ENCODE measurements around the gene CHCHD3.
"Not testable (repeated sequence)": the region's sequence is repeated elsewhere in the genome, so short reads cannot be mapped to it uniquely, and the experiment has no call there.

Gene CHCHD3

DNA sequence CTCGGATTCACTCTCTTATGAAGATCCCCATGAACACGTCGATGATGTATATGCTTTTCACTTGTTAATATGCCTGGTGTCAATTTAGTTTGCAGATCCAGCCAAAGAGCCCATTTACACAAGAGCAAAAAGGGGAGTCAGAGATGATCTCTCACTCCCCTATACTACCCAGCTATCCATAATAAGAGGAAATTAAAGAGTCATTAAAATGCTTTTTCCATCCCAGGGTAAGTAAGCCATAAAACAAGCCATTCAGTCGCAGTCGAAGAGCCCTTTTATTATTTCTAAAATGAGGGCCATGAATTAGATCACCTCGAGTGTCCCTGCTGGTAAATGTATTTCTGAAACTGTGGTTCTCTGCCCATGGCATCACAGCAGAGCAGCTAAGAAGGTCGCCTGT is 41.2 kb downstream of the CHCHD3 start:
- no peak for DNase-seq

DNA sequence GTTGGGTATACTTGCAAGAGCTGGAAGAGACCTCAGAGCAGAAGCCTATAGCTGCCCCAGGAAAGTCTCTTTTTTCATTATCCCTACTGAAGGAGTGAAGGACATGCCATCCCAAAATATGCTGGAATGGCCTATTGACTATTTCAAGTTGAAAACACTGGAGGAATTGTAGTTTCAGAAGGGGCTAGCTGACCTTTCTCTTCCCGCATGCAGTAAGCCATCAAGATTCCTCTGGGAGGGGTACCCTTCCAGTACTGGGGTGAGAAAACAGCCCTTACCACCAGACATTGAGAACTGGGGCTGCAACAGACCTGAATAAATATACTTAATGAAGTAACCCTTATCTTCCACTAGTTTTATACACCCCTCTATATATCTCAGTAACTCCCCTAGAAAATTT is 41.7 kb downstream of the CHCHD3 start:
- DNase-seq = no peak

DNA sequence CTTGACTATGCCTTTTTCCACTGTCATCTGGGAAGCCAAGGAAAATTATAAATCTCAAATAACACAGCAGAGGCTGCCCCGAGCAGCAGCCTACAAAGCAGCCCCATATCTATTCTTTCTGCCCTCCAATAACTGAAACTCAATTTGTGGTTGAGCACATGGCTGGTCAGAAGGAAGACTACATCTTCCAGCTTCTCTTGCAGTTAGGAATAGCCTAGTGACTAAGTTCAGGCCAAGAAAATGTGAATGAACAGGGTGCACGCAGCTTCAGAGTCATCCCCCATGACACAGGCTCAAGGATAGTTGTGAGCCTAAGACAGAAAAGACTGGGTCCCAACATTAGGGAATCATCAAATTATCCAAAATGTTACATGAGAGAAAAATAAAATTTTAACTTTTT is 42.3 kb downstream of the CHCHD3 start:
- no peak for DNase-seq

DNA sequence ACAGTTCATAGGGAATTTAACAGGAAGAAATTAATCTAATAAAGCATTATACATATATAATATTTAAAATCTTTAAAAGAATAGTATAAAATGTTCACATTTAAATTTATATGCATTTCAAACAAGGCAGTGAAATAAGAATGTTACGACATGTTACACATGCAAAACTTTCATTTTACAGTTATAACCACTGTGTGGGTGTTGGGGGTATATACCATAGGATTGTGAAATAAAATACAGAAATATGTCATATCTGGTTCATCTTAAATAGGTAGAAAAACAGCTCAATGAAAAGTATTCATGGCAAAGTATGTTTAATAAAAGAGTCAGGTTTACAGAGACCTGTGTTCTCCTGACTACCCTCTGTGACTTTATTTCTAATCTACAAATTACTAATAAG is 45.6 kb downstream of the CHCHD3 start:
- no peak for DNase-seq

DNA sequence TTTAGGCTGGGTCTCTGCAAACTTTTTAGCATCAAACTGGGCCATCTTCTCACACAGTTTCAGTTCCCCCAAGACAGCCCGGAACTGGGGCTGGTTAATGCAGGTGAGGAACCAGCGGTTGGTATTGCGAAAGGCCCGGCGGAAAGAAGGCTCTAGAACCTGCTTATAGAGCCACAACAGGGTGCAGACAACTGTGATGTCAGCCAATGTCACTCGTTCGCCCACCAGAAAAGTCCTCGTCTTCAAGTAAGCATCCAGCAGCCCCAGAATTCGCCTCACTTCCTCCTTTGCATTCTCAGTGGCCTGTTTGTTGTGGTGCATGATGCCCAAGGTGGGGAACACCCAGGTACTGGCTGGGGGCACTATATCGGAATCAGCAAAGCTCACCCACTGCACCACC is 46.6 kb downstream of the CHCHD3 start:
- not testable (repeated sequence) for DNase-seq

DNA sequence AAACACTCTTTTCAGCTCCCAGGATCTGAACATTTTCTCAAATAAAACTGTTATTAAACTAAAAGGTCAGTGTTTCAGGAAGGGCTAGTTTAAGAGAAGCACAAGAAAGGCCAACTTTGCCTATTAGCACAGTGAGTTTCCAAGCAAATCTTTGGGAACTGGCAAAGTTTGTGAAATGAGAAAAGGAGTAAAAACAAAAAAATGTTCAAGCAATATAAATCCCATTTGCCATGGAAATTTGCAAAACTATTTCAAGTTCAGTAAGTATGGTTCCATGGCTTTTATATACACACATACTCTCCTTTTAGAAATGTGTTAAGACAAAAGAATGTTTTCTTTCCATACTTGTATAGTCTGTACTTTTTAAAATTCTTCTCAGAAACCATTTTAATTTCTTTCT is 51.5 kb downstream of the CHCHD3 start:
- no peak for DNase-seq

DNA sequence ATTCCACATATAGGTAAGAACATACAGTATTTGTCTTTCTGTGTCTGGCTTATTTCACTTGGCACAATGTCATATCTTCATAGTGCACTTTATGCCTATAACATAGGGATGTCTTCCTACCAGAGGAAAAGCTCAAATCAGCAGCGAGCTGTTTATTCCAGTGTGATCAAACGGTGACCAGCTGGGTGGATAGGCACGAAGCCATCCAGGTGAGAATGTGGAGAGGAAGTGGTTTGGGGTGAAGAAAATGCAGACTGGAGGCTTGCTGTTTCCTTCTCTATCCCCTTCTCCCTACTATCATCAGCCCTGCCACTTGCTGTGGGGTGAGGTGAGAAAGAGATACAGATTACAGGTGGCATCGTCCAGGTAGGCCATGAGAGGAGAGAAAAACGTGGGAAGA is 52.4 kb downstream of the CHCHD3 start:
- DNase-seq = no peak

DNA sequence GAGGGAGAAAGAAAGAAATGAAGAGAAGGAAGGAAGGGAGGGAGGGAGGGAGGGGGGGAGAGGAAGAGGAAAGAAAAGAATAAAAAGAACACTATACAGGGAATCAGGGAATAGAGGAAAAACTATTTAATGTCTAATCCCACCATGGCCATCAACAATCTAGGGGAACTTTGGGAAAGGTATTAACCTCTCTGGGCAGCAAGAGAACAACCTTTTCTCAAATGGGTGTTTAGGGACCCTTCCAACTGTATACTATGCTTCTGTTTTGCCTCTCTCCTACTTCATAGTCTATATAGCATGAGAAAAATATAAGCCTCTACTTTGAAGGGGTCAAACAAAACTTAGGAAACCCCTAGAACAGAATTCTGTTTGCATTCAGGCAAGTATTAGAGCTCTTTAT is 54.5 kb downstream of the CHCHD3 start:
- DNase-seq = no peak

DNA sequence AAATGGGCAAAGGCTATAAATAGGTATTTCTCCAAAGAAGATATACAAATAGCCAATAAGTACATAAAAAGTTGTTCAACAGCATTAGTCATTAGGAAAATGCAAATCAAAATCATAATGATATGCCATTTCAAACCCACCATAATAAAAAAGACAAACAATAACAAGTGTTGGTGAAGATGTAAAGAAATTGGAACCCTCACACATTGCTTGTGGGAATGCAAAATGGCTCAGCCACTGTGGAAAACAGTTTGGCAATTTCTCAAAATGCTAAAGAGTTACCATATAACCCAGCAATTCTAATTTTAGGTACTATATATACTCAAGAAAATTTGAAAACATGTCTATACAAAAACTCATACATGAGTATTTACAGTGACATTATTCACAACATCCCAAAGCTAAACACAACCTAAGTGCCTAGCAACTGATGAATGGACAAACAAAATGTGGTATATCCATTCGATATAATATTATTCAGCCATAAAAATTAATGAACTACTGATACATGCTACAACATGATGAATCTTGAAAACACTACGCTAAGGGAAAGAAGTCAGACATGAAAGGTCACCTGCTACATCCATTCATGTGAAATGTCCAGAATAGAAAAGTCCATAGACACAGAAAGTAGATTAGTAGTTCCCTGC is 55.6 kb downstream of the CHCHD3 start:
- no peak for DNase-seq

DNA sequence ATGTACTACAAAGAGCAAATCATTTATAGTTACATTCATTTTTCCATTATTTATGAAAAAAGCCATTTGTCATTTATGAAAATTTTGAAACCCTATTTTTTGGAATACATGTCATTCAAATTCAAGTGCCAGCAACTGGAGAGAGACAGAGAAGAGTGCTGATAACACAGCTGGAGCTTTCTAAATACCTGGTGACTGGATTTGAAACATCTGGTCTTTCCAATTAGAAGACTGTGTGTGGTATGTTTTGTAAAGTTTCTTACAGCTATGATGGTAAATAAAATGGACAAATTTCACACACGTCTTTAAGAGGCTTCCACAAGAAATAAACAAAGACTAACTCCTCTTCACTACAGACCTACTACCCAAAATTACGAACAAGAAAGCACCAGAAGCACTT is 56.8 kb downstream of the CHCHD3 start:
- DNase-seq = no peak

DNA sequence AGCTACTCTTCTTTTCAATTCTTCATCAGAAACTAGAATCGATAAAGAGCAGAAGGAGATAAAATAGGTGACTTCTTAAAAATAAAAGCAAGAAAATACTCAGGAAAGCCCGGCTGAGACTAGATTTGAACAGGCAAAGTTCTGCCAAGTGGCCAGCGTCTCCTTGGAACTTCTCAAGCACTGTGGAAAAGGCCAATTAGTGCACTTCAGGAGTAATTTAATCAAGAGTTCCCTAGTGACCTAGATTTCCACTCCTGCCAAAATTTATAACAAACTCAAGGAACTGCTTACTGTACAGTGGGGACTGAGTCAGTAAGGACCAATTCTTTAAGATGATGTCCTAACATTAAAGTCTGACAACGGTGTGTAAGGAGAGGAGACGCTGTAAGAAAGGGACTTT is 57.3 kb downstream of the CHCHD3 start:
- DNase-seq = no peak

DNA sequence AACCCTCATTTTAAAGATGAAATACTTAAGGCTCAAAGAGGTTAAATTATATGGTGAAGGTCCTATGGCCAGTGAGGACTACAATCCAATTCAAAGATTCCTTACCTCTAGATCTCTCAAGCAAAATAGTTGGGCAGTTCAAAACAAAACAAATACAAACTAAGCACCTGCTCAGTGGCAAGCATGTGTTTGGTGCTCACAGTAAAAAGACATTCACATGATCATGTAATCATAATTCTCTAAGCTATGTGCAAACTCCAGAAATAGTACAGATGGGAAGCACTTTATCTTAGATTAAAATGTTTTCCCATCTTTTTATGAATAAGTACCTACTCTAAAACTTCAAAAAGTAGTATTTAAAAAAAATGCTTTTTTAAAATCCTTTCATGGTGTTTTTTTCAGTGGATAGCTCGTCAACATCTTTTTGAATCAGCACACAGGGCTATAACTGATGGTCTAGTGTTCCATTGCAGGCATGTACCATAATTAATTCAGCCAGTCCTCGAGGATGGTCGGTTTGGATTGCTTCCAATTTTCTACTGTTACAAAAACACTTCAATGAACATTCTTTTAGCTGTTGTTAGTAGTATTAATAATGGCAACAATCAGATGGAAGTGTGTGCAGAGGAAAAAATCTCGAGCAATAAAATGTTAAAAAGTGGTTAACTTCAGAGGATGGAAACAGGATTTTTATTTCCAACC is 58.4 kb downstream of the CHCHD3 start:
- peak; percentile 45 for DNase-seq

DNA sequence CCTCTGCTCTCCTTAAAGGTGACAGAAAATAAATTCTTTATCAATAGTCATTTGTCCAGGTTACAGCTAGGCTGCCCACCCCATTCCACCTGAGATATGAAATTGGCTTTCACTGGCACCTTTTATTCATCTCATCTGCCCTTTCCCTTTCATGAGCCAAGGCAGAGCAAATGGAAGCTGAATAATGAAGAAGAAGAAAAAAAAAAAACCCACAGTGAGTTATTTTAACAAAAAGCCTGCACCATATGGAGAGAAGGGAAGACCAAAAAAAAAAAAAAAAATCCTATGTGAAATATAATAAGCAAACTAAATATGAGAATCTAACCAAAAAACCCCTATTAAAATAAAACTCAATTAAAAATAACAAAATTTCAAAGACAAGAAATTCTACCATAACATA is 59.2 kb downstream of the CHCHD3 start:
- DNase-seq = no peak

DNA sequence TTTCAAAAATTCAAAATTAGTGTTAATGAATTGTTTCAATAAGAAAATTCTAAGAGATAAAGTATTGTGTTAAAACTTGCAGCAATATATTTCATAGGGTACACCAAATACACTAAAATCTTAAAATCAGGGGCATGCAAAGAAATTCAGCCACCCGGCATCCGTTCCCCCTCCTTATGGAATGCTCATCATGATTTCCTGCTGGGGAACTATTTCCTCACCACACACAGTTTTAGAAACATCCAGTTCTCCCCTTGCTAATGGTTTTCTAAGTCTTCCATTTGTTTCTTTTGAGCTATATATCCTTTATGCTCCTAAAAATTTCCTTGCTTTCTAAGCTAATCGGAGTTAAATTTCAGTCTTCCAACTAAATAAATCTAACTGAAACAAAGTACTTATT is 60.7 kb downstream of the CHCHD3 start:
- peak; percentile 47 for DNase-seq

DNA sequence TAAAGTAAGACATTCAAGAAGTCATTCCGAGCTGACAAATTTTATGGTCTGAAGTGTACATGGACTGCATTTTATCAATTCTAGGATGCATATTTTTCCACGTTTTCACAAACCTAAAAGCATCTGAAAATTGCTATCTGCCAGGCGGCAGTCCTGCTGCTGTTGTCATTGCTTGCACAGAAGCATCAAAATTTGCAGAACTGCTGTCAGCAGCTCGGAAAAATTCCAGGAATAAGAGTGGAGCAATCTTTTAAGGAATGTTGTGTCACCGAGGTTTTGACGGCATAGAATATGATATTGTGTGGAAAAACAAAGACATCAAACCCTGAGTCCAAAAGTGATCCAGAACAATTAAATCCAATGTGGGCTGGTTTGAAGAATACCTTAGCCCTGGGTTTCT is 61.4 kb downstream of the CHCHD3 start:
- DNase-seq = peak; percentile 82

DNA sequence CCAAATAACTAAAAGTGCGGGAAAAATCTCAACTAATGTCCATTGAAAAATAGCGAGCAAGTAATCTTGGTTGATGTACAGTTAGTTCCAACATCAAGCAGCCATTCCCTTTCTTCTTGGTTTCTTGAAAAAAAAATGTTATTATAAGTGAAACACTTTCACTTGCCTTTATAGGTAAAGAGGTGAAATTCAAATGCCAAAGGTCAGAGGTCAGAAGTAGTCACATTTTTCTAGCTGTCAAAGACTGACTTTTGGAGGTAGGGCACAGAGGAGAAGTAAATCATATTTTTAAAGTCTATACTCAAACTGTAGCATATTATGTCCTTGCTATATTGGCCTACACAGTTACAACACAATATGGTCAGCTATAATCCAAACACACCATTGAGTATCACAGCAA is 62.3 kb downstream of the CHCHD3 start:
- no peak for DNase-seq

DNA sequence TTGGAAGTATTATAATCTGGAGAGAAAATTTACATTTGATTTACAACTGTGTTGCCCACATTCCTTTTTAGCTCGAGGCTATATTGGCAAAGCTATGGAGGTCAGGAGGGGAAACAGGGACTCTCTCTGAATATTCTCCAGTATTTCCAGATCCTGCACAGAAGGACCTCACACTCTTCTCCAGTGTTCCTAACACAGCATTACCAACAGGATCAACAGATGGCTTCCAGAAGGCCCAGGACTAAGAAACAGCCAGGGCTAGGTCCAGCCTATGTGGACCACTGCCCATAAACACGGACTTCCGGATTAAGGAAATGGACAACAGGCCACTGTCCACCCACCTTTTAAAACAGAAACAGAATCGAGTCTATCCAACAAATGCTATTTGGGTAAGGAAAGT is 65.3 kb downstream of the CHCHD3 start:
- DNase-seq = no peak

DNA sequence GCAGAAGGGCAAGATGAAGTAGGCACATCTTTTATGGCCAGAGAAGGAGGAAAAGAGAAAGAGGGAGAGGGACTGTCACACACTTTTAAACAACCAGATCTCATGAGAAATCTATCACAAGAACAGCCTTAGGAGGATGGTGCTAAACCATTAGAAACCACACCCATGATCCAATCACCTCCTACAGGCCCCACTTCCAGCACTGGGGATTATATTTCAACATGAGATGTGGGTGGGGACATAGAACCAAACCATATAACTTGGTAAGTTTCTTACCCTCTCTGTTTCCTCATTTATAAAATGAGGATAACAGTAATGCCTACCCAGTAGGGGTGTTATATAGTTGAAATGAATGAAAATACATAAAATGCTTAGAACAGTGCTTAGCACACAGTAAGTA is 66.0 kb downstream of the CHCHD3 start:
- no peak for DNase-seq

DNA sequence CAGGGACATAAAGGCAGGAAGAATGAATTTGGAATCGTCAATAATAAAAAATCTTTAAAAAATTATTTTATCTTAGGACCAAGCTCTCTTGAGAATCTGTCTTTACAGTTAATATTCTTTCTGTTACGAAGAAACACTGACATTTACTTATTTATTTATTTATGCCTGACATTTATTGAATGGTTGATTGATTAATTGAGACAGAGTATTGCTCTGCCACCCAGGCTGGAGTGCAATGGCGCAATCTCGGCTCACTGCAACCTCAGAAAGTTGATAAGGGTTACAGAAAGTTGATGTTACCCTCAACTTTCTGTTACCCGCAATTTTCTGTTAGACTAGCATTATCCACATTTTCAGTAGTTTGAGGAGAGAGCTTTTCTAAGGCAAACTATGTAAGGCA is 70.1 kb downstream of the CHCHD3 start:
- DNase-seq = no peak

DNA sequence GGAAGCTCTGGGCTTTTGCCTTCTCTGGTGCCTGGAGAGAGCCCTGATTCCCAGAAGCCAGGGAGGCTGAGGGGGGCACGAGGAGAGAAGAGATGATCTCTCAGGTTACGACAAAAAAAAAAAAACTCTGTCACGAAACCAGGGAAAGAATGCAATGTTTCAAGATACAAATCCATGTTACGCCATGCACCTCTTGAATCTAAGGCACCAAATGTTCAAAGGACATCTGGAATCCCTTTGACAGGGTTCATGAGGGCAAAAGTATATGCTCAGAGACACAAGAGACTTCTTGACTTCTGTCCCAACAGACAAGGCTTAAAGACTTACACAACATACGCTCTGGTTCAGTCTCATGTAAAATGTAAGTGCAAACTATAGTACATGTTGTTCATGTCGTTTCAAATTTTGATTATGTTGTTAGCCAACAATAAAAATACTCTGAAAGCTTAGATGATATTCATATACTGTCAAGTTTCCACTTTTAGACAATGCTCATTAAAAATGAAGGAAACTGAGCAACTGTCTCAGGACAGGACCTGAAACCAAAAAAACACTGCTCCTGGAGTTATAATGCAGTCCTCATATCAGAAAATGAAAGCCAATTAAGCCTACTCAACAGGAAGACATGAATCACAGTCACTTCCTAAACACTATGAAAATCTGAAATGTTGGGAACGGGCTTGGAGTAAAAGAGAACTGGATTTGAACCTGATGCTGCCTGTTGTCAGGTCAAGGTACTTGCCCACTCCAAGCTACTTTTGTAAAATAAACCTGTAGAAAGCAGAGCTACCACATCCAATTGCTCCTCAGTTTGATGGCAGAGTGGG is 72.3 kb downstream of the CHCHD3 start:
- no peak for DNase-seq

DNA sequence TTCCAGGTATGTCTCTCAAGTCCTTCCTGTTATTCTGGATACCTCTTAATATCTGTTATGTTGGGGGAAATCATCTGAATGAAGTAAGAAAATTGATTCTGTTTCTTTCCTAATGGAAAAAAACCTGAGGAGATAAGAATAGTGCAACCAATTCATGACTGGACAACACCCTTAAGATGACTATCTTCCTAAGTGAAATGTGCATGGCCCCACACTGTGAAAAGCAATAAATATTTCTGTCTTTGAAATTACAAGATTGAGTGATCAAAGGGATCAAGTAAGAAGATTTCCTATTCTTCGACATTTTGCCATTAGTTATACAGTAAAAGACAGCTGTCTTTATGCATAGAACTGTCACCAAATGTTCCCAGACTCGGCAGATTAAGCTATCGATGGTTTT is 73.9 kb downstream of the CHCHD3 start:
- DNase-seq = no peak

DNA sequence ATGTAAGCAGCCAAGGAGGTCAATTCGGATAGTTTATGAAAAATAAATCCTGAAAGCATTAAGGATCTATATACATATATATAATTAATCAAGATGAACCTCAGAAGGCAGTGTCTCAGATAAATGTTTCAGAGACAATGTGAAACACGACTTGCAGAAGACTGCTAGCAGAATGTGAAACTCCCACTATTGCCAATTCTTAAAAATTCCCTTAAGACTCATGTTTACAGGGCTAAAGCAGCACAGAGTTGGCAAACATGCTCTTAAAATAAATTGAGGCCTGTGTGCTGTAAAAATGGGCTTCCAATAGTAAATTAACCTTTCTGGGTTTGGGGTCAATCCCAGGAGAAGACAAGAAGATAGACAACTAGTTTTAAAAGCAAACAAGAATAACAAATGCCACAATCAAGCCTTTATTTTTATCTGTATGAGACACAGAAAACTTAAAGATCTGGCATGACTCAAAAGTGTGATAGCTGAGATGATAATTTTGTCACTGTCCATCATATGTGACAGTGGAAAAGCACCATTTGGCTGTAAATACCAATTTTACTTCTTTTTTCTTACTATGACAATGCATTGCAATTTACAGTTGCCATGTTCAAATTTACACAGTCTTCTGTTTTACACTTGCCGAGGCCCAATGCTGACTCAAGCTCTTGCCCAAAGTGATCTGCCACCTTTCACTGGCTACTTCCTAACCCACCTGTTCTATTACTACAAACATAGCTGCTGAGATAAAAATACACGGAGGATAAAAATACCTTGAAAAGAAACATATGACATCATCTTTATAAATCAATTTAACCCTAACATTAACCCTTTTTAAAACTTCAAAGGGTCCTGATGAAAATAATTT is 78.6 kb downstream of the CHCHD3 start:
- DNase-seq = no peak

DNA sequence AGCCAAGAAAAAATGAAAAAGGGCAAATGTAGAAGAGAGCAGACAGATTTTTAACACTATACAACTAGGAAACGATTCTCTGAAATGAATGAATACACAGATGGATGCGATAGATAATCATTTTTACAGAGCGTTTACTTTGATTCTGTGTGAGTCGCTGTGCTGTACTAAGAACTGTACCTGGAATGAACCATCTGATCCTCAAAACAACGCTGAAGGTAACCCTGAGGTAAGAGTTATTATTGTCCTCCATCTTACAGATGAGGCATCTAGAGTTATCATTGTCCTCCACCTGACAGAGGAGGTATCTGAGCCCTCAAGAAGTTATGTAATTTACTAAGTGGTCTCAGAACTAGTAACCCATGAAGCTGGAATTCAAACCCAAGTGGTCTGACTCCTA is 80.2 kb downstream of the CHCHD3 start:
- DNase-seq = no peak
